ENCODE measurements around the gene RALGPS2.
"Not testable (repeated sequence)": the region's sequence is repeated elsewhere in the genome, so short reads cannot be mapped to it uniquely, and the experiment has no call there.

RALGPS2 gene

GRCh38 chr1:178844436-178844835, 119.4 kb downstream of the RALGPS2 start:
- Histone ChIP-seq H3K79me2 (ENCODE audit: low read length) (no peaks in the 10 kb centered on the region), H4K20me1 (ENCODE audit: insufficient read depth, low read length) (no peaks in the 10 kb centered on the region), H3K9ac (ENCODE audit: low read length) (no peak overlapping the region), H2AFZ (ENCODE audit: low read depth, low read length) (no peak overlapping the region), H3K36me3 (replicated peaks; ENCODE audit: low read depth, low read length) (no peaks in the 10 kb centered on the region), H3K4me3 (ENCODE audit: low read length) (no peak overlapping the region), H3K27me3 (ENCODE audit: low read depth, low read length) (no peaks in the 10 kb centered on the region), H3K4me2 (ENCODE audit: low read length) (no peak overlapping the region), H3K4me1 (ENCODE audit: low read length) (no peaks in the 10 kb centered on the region), H3K27ac (ENCODE audit: low read length) (no peak overlapping the region), H3K9me3 (ENCODE audit: insufficient read depth, low read length) (no peaks in the 10 kb centered on the region)
- TF ChIP-seq CTCF (IDR thresholded peaks at IDR 0.05; ENCODE audit: low read depth, low read length) = no peak
- no peak for TF ChIP-seq EZH2phosphoT487 (IDR thresholded peaks at IDR 0.05; ENCODE audit: low read depth)

- no peaks in the 10 kb centered on the region for H3K9me3 ChIP-seq (ENCODE audit: insufficient read depth, low read length)
- TF ChIP-seq EZH2phosphoT487 (IDR thresholded peaks at IDR 0.05; ENCODE audit: low read depth) (no peak), CTCF (IDR thresholded peaks at IDR 0.05; ENCODE audit: low read depth, low read length) (no peak)
- H3K27ac ChIP-seq (ENCODE audit: low read length) = no peak overlapping the region
- no peaks in the 10 kb centered on the region for H3K79me2 ChIP-seq (ENCODE audit: low read length)
- no peaks in the 10 kb centered on the region for H3K4me1 ChIP-seq (ENCODE audit: low read length)
- no peak overlapping the region for H3K4me2 ChIP-seq (ENCODE audit: low read length)
- no peaks in the 10 kb centered on the region for H4K20me1 ChIP-seq (ENCODE audit: insufficient read depth, low read length)
- no peak overlapping the region for H2AFZ ChIP-seq (ENCODE audit: low read depth, low read length)
- no peaks in the 10 kb centered on the region for H3K27me3 ChIP-seq (ENCODE audit: low read depth, low read length)
- no peak overlapping the region for H3K9ac ChIP-seq (ENCODE audit: low read length)
- H3K4me3 ChIP-seq (ENCODE audit: low read length) = no peak overlapping the region
- no peaks in the 10 kb centered on the region for H3K36me3 ChIP-seq (replicated peaks; ENCODE audit: low read depth, low read length)
Observed at GRCh38 chr1:178846306-178846705, 121.3 kb downstream of the RALGPS2 start.

DNA sequence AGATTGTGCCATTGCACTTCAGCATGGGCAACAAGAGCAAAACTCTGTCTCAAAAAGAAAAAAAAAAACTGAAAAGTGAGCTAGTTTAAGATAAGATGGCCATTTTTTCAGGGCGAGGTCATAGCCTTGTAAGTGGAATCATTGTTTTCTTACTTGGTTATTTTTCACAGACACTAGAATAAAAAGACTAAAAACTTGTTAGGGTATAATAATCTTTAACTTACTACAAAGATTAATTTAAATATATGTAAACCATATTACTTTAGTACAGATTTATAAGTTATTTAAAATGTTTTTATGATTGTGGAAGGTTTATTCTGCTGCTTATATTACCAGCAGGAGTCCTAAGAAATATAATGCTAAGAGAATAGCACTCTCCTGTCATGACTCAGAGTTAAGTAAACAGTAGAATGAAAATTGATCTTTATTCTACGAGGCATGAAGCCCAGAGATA, 122.4 kb downstream of the RALGPS2 start:
- Histone ChIP-seq H3K4me1 (ENCODE audit: low read length) (no peaks in the 10 kb centered on the region), H3K9me3 (ENCODE audit: insufficient read depth, low read length) (no peaks in the 10 kb centered on the region), H4K20me1 (ENCODE audit: insufficient read depth, low read length) (no peaks in the 10 kb centered on the region), H3K27ac (ENCODE audit: low read length) (no peak overlapping the region), H3K36me3 (replicated peaks; ENCODE audit: low read depth, low read length) (no peaks in the 10 kb centered on the region), H3K4me3 (ENCODE audit: low read length) (no peak overlapping the region), H2AFZ (ENCODE audit: low read depth, low read length) (no peak overlapping the region), H3K27me3 (ENCODE audit: low read depth, low read length) (no peaks in the 10 kb centered on the region), H3K9ac (ENCODE audit: low read length) (no peak overlapping the region), H3K4me2 (ENCODE audit: low read length) (no peak overlapping the region), H3K79me2 (ENCODE audit: low read length) (no peaks in the 10 kb centered on the region)
- TF ChIP-seq EZH2phosphoT487 (IDR thresholded peaks at IDR 0.05; ENCODE audit: low read depth) = no peak

- not testable (repeated sequence) for H4K20me1 ChIP-seq (ENCODE audit: insufficient read depth, low read length); H3K4me1 ChIP-seq (ENCODE audit: low read length); H3K4me3 ChIP-seq (ENCODE audit: low read length); H3K27me3 ChIP-seq (ENCODE audit: low read depth, low read length); H2AFZ ChIP-seq (ENCODE audit: low read depth, low read length); H3K9ac ChIP-seq (ENCODE audit: low read length); H3K27ac ChIP-seq (ENCODE audit: low read length); H3K36me3 ChIP-seq (replicated peaks; ENCODE audit: low read depth, low read length); H3K9me3 ChIP-seq (ENCODE audit: insufficient read depth, low read length); H3K79me2 ChIP-seq (ENCODE audit: low read length); H3K4me2 ChIP-seq (ENCODE audit: low read length)
Observed at GRCh38 chr1:178847919-178848318, 122.9 kb downstream of the RALGPS2 start.

GRCh38 chr1:178849918-178850317, 124.9 kb downstream of the RALGPS2 start:
- H3K36me3 ChIP-seq (replicated peaks; ENCODE audit: low read depth, low read length) = no peaks in the 10 kb centered on the region
- H3K4me3 ChIP-seq (ENCODE audit: low read length) = no peak overlapping the region
- TF ChIP-seq EZH2phosphoT487 (IDR thresholded peaks at IDR 0.05; ENCODE audit: low read depth) (no peak), CTCF (IDR thresholded peaks at IDR 0.05; ENCODE audit: low read depth, low read length) (no peak)
- H4K20me1 ChIP-seq (ENCODE audit: insufficient read depth, low read length) = no peaks in the 10 kb centered on the region
- no peaks in the 10 kb centered on the region for H3K9me3 ChIP-seq (ENCODE audit: insufficient read depth, low read length)
- H3K27ac ChIP-seq (ENCODE audit: low read length) = no peak overlapping the region
- no peaks in the 10 kb centered on the region for H3K27me3 ChIP-seq (ENCODE audit: low read depth, low read length)
- H2AFZ ChIP-seq (ENCODE audit: low read depth, low read length) = no peak overlapping the region
- H3K79me2 ChIP-seq (ENCODE audit: low read length) = no peaks in the 10 kb centered on the region
- H3K9ac ChIP-seq (ENCODE audit: low read length) = no peak overlapping the region
- no peak overlapping the region for H3K4me2 ChIP-seq (ENCODE audit: low read length)
- H3K4me1 ChIP-seq (ENCODE audit: low read length) = no peaks in the 10 kb centered on the region

All from OCI-LY3 (cell line).